Measurements from ENCODE around the gene S100PBP. TPM values are rescaled to one million over a fixed set of nuclear protein-coding genes. Genes with fewer than 3 reads are reported as not detected.

Gene S100PBP
- total and polyA plus RNA-seq, 2 of the 4 experiments (the other 2 are of a cell fraction), result 13.9 to 20.3 TPM

DNA sequence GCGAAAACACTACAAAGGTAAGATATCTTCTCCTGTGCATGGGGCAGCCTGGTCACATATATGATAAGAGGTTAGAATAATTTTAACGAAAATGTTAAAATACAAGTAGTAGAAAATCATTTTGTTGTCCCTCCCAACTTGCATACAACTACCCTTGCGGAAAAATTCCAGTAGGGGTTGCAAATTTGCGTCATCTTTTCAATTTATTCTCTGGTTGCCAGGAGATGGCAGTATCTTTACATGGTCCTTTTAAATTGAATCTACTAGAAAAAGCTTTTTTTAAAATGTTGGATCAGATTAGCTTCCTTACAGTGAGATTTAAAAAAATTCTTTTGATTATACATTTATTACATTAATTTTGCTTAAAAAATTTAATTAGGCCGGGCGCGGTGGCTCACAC lies 10.9 kb downstream of the S100PBP start:
- Histone ChIP-seq H3K9me1 (ENCODE audit: insufficient read depth, low read length) (0 out of 2 replicates have a peak, but pooled peaks cover 2% of the 10 kb centered on the region), H2AFZ (replicated peaks; ENCODE audit: low read length, poor library complexity) (no peak overlapping the region), H2BK120ac (ENCODE audit: low read depth, low read length) (no peak overlapping the region), H4K8ac (ENCODE audit: low read depth in 2 of 2, low read length in 2 of 2) (no peak overlapping the region), H2BK20ac (ENCODE audit: low read depth, low read length) (no peak overlapping the region), H2AK5ac (ENCODE audit: low read depth, low read length) (no peak overlapping the region), H3K9ac (ENCODE audit: low read depth, low read length) (no peak overlapping the region), H2AK9ac (replicated peaks; ENCODE audit: low read depth, low read length, poor library complexity) (no peak overlapping the region), H3K9me3 (ENCODE audit: control insufficient read depth, insufficient read depth, low read length) (no peaks in the 10 kb centered on the region), H3K4me1 (ENCODE audit: control insufficient read depth, insufficient read depth, low read length) (no peaks in the 10 kb centered on the region), H4K5ac (ENCODE audit: low read depth, low read length) (no peak overlapping the region), H3K4ac (ENCODE audit: low read depth, low read length) (no peak overlapping the region), H3K36me3 (ENCODE audit: control insufficient read depth, insufficient read depth, low read length) (peaks cover 37% of the 10 kb centered on the region), H3K18ac (ENCODE audit: low read depth, low read length) (no peak overlapping the region), H3K4me2 (ENCODE audit: low read depth, low read length) (no peak overlapping the region), H3K14ac (replicated peaks; ENCODE audit: low read depth, low read length) (no peak overlapping the region), H4K20me1 (ENCODE audit: insufficient read depth, low read length) (no peaks in the 10 kb centered on the region), H3K27me3 (ENCODE audit: control insufficient read depth, insufficient read depth, low read length) (no peaks in the 10 kb centered on the region), H2BK5ac (ENCODE audit: low read depth, low read length, poor library complexity, severe bottlenecking) (no peak overlapping the region), H2BK15ac (ENCODE audit: low read depth, low read length) (no peak overlapping the region), H3K56ac (ENCODE audit: extremely low read depth, insufficient read depth, low read length) (no peak overlapping the region), H3K4me3 (ENCODE audit: insufficient read depth, low read depth, low read length) (no peak overlapping the region), H3K23ac (ENCODE audit: low read depth, low read length) (no peak overlapping the region), H3K79me1 (ENCODE audit: low read depth in 1 of 2, low read length in 2 of 2) (peaks cover 8 to 14% of the 10 kb centered on the region in 2 experiments), H3K27ac (ENCODE audit: insufficient read depth, low read length) (no peak overlapping the region), H4K91ac (ENCODE audit: insufficient read depth, low read depth, low read length) (no peak overlapping the region)
- TF ChIP-seq RAD21 (IDR thresholded peaks at IDR 0.05; ENCODE audit: low read length), result peak; percentile 31; the same call in 1 of the 2 replicates
- TF ChIP-seq CHD1 (IDR thresholded peaks at IDR 0.05; ENCODE audit: low read depth, low read length), result no peak
- no peak for TF ChIP-seq NFE2L2 (IDR thresholded peaks at IDR 0.05; ENCODE audit: low read depth, low read length)
- no peak for TF ChIP-seq RCOR1 (IDR thresholded peaks at IDR 0.05; ENCODE audit: insufficient replicate concordance, low read length)
- TF ChIP-seq POLR2A (IDR thresholded peaks at IDR 0.05; ENCODE audit: low read depth, low read length), result no peak
- TF ChIP-seq FOS (IDR thresholded peaks at IDR 0.05; ENCODE audit: low read depth, low read length), result no peak
- no peak for TF ChIP-seq BHLHE40 (IDR thresholded peaks at IDR 0.05; ENCODE audit: low read depth, low read length)
- TF ChIP-seq, protein P1, sequence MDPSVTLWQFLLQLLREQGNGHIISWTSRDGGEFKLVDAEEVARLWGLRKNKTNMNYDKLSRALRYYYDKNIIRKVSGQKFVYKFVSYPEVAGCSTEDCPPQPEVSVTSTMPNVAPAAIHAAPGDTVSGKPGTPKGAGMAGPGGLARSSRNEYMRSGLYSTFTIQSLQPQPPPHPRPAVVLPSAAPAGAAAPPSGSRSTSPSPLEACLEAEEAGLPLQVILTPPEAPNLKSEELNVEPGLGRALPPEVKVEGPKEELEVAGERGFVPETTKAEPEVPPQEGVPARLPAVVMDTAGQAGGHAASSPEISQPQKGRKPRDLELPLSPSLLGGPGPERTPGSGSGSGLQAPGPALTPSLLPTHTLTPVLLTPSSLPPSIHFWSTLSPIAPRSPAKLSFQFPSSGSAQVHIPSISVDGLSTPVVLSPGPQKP (IDR thresholded peaks at IDR 0.05; ENCODE audit: borderline replicate concordance, low read depth, low read length), result no peak
- TF ChIP-seq, protein P2, sequence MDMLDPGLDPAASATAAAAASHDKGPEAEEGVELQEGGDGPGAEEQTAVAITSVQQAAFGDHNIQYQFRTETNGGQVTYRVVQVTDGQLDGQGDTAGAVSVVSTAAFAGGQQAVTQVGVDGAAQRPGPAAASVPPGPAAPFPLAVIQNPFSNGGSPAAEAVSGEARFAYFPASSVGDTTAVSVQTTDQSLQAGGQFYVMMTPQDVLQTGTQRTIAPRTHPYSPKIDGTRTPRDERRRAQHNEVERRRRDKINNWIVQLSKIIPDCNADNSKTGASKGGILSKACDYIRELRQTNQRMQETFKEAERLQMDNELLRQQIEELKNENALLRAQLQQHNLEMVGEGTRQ (IDR thresholded peaks at IDR 0.05; ENCODE audit: low read depth, low read length), result no peak
- no peak for TF ChIP-seq RFX5 (IDR thresholded peaks at IDR 0.05; ENCODE audit: low read depth, low read length)
- TF ChIP-seq, protein P3, sequence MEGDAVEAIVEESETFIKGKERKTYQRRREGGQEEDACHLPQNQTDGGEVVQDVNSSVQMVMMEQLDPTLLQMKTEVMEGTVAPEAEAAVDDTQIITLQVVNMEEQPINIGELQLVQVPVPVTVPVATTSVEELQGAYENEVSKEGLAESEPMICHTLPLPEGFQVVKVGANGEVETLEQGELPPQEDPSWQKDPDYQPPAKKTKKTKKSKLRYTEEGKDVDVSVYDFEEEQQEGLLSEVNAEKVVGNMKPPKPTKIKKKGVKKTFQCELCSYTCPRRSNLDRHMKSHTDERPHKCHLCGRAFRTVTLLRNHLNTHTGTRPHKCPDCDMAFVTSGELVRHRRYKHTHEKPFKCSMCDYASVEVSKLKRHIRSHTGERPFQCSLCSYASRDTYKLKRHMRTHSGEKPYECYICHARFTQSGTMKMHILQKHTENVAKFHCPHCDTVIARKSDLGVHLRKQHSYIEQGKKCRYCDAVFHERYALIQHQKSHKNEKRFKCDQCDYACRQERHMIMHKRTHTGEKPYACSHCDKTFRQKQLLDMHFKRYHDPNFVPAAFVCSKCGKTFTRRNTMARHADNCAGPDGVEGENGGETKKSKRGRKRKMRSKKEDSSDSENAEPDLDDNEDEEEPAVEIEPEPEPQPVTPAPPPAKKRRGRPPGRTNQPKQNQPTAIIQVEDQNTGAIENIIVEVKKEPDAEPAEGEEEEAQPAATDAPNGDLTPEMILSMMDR (conservative IDR thresholded peaks at IDR 0.05; ENCODE audit: low read depth, low read length), result peak; percentile 35; the same call in 1 of the 2 replicates
- TF ChIP-seq CEBPB (IDR thresholded peaks at IDR 0.05; ENCODE audit: low read depth, low read length), result peak; percentile 40; the same call in 1 of the 2 replicates
- TF ChIP-seq MXI1 (IDR thresholded peaks at IDR 0.05; ENCODE audit: borderline replicate concordance, low read depth, low read length), result no peak
- TF ChIP-seq SMC3 (IDR thresholded peaks at IDR 0.05; ENCODE audit: low read depth, low read length), result no peak
- no peak for TF ChIP-seq MAFK (IDR thresholded peaks at IDR 0.05; ENCODE audit: low read depth, low read length)
- no peak for TF ChIP-seq MAZ (IDR thresholded peaks at IDR 0.05; ENCODE audit: borderline replicate concordance, low read depth, low read length)
- in situ Hi-C loops (cut with MboI; ENCODE audit: low sequenced_read_pairs) (no loop called here), dilution Hi-C loops (cut with HindIII; ENCODE audit: low sequenced_read_pairs, unreplicated experiment) (no loop called here), intact Hi-C loops (cut with micrococcal nuclease) (loop anchor here (10.0 kb wide), 1 partner anchor 256 kb away; the partner anchor contains the start of gene AZIN2)
- ATAC-seq (ENCODE audit: low read depth), result no peak
- ChIA-PET POLR2A (ENCODE audit: unreplicated experiment) (no interaction called here), CTCF (no interaction called here)
- WGBS, 2 experiments (ENCODE audit: extremely low coverage in 2 of 2, insufficient read length in 1 of 2), result no CpG with 5 or more reads among the region's 7 CpGs
- DNase-seq, result peak; percentile 28
- no TSS peak for BruUV-seq (replicated peaks)
